HG02588 (cell line): ENCODE data around the gene HRCT1.

Source experiments
- ATAC-seq: cut with Tn5 transposase; IDR thresholded peaks from one replicate; pipeline ENCODE4 v1.9.1; 2021; ENCODE audit warnings: mild to moderate bottlenecking, moderate library complexity; ENCODE audit not compliant: unreplicated experiment

Gene HRCT1

GRCh38 chr9:35940458-35941407 is 34.7 kb downstream of the HRCT1 start:
- ATAC-seq, result no peak

GRCh38 chr9:35942286-35942685 is 36.3 kb downstream of the HRCT1 start:
- ATAC-seq, result no peak

- ATAC-seq, result no peak
Measured at GRCh38 chr9:35944173-35944572, 38.2 kb downstream of the HRCT1 start.

- ATAC-seq, result no peak
Measured at GRCh38 chr9:35944841-35945240, 38.8 kb downstream of the HRCT1 start.

GRCh38 chr9:35945341-35946018 is 39.5 kb downstream of the HRCT1 start:
- ATAC-seq, result no peak

GRCh38 chr9:35948451-35948850 is 42.4 kb downstream of the HRCT1 start:
- no peak for ATAC-seq

GRCh38 chr9:35948901-35949318 is 42.9 kb downstream of the HRCT1 start:
- no peak for ATAC-seq

GRCh38 chr9:35951736-35952135 is 45.7 kb downstream of the HRCT1 start:
- ATAC-seq, result no peak

- no peak for ATAC-seq
Measured at GRCh38 chr9:35952526-35953191, 46.7 kb downstream of the HRCT1 start.

DNA sequence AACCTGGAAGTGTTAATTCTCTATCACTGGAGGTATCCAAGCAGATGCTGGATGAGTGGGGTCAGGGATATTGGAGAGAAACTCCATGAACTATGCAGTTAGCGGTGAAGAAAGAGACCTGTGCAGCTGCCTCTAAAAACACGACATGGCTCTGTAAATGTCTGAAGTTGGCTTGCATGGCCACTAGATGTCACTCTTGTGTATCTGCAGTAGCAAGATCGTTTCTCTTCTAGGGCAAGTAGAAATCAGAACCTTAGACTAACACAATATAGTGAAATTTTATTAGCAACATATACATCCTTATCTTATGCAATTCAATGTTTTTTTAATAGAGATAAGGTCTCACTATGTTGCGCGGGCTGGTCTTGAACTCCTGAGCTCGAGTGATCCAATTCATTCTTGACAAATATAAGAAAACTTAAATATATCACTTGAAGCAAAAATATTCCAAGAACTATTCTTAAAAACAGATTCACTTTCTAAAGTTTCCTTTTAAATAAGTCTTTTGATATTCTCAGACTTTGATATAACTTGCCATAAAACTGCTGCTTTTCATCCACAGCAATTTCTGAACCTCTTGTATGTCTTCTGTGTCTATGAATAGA is 49.0 kb downstream of the HRCT1 start:
- ATAC-seq, result no peak

DNA sequence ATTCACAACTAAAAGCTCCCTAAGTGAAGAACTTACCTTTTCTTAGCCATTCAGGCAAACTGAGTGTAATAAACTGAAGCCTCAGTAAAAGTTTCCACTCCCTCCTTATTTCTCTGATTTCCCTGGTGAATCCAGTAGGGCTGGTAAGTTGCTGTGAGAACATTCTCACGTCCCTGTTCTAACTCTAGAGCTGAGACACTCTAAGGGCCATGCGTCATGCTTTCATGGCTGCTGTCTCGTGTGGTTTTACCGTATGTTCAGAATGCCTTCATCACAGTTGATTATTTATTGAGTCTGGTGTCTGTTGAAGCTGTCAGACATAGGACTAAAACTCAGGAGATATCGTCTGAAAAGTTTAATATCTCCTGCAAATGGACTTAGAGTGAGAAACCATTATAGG is 50.6 kb downstream of the HRCT1 start:
- no peak for ATAC-seq
